GM12864 (cell line): ENCODE measurements around the gene TMEM38B.

Experiments used
- DNase-seq: peaks from one replicate; pipeline ENCODE4 v3.0.0-alpha.2; 2011; ENCODE audit warnings: low read depth
- H3K4me3 ChIP-seq: 2 replicates; pipeline ENCODE4 v1.5.1; 2011; ENCODE audit warnings: mild to moderate bottlenecking, low read depth, low read length, control low read depth
- TF ChIP-seq, protein P1 (sequence below): IDR thresholded peaks from 2 replicates; pipeline ENCODE4 v1.5.1; 2011; ENCODE audit warnings: low read depth, mild to moderate bottlenecking, moderate library complexity, low read length, control low read depth, inconsistent platforms; ENCODE audit errors: missing control alignments

TMEM38B gene

DNA sequence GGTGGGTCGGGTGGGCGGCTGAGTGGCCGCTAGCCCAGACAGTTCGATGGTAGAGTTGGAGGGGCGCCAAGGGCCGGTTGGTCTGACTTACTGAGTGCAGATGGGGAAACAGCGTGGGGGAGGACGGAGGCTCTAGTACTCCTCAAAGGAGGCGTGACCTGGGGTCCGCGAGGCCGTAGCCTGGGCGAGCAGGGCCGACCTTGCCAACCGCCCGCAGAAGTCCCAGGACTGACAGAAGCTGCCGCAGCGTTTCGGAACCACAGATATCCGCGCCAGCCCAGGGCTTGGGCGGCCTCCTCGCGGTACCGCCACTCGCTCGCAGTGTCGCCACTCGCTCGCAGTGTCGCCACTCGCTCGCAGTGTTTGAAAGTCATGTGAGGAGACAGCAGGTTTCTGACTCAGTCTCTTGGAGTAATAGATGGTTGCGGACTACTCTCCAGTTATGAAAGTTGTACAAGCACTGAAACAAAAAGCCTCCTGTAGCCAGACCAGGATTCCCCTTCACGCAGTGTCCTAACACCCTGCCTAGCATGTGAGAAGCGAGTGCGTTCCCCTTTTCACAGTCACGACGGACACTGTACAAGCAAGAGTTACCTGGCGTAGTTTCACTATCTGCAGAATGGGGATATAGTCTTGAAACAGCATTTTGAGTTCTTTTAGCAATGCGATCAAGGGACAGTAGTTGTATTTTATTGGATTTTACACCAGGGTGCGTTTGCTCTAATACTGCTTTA is 674 bp downstream of the TMEM38B start:
- TF ChIP-seq, protein P1, sequence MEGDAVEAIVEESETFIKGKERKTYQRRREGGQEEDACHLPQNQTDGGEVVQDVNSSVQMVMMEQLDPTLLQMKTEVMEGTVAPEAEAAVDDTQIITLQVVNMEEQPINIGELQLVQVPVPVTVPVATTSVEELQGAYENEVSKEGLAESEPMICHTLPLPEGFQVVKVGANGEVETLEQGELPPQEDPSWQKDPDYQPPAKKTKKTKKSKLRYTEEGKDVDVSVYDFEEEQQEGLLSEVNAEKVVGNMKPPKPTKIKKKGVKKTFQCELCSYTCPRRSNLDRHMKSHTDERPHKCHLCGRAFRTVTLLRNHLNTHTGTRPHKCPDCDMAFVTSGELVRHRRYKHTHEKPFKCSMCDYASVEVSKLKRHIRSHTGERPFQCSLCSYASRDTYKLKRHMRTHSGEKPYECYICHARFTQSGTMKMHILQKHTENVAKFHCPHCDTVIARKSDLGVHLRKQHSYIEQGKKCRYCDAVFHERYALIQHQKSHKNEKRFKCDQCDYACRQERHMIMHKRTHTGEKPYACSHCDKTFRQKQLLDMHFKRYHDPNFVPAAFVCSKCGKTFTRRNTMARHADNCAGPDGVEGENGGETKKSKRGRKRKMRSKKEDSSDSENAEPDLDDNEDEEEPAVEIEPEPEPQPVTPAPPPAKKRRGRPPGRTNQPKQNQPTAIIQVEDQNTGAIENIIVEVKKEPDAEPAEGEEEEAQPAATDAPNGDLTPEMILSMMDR = peak; percentile 11
- peak overlapping the region; percentile 80 for H3K4me3 ChIP-seq
- DNase-seq = no peak

DNA sequence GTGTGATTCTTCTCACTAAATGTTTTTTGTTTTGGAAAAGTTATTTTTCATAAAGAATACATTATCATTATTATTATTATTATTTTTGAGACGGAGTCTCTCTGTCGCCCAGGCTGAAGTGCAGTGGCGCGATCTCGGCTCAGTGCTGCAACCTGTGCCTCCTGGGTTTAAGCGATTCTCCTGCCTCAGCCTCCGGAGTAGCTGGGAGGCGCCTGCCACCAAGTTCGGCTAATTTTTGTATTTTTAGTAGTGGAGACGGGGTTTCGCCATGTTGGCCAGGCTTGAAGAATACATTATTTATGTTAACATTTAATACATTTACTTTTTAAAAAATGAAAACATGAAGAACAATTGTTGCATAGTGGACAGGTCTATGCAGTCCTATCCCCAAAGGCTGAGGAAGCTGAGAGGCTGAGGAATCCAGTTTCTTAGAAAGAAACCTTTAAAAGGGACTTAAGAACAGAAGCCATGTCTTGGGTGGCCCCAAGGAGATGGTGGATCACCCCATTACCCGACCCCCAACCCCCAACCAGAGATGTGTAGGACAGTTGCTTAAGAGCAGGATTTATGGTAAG is 2.0 kb downstream of the TMEM38B start:
- TF ChIP-seq, protein P1 = no peak
- H3K4me3 ChIP-seq = no peak overlapping the region
- DNase-seq = no peak

DNA sequence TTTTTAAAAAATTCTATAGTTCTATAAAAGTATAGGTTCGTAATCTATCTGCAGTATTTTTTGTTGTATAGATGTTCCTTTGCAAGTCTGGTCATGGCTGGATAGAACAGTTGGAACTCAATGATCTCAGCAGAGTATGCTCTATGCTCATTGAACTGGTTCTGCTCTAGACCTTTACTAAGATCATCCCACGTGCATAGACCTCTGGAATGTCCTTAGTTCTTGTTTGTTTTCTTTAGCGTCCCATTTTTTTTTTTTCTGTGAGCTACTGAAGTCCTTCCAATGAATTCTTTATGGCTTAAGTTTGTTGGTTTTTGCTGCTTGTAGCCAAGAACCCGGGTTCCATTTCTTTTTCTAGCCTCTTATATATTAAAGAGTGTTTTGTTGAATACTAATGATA is 3.5 kb downstream of the TMEM38B start:
- TF ChIP-seq, protein P1 = no peak
- DNase-seq = no peak
- no peak overlapping the region for H3K4me3 ChIP-seq

DNA sequence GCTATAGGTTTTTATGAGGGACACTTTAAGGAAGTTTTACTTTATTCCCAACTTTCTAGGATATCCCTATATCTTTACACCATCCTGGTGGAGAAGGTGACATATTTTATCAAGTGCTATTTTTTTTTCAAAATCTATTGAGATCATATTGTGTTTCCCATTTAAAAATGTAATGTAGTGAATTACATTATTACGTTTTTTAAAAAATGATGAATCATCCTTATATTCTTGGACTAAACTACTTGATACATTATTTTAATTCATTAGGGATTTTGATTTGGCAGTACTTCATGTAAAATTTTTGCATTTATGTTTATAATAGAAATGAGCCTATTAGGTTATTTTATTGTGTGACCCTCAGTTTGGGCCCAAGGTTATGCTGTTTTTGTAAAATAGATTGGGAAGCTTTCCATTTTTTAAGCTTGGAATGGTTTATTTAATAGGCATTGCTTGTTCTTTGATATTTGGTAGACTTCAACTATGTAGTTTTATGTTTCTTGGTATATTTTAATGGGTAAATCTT is 4.1 kb downstream of the TMEM38B start:
- DNase-seq = no peak
- TF ChIP-seq, protein P1 = no peak
- H3K4me3 ChIP-seq = no peak overlapping the region

DNA sequence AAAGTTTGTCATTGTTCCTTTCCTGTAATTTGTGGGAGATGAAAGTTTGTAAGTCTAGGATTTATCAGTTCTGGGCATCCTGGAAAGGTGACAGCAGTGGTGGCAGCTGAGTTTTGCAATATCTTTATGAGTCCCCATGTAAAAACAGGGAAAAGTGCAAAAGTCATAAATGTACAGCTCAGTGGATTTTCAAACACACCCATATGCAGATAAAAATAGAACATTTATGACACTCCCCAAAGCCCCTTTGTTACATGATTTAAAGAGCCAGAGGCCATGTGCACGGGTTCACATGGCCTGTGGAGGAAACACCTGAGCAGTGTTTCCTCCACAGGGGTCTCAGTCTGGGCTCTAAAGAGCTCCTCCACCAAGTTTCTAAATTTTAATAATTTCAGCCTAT is 6.3 kb downstream of the TMEM38B start:
- no peak for DNase-seq
- TF ChIP-seq, protein P1 = no peak
- no peak overlapping the region for H3K4me3 ChIP-seq

DNA sequence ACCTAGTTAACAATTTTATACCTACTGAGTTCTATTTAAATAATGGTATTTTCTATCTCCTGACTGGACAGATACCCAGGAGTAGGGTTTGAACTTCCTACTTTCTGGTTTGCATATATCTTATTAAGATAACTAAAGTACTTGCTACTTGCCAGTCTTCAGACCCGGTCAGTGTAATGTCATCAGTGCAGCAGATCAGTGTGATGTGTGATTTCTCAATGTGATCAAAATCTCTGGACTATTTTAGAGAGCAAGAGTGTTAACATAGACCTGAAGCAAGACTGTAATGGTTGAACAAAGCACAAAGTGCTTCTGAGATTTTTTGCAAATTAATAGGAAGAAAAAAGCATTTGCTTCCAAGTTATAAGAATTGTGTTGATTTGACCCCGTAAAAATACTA is 6.8 kb downstream of the TMEM38B start:
- TF ChIP-seq, protein P1 = no peak
- no peak for DNase-seq
- H3K4me3 ChIP-seq = no peak overlapping the region
